Measurements from ENCODE around the gene UNC5B. TPM values are rescaled to one million over a fixed set of nuclear protein-coding genes. Genes with fewer than 3 reads are reported as not detected.
A peak's percentile ranks its signal among the peaks of the same experiment; 100 is the strongest.
"Not testable (repeated sequence)": the region's sequence is repeated elsewhere in the genome, so short reads cannot be mapped to it uniquely, and the experiment has no call there.

UNC5B gene
- polyA plus RNA-seq, 1 donor (not counting 4 experiments of a cell fraction or from before 2014, with no cell fraction given) = 1.1 TPM

DNA sequence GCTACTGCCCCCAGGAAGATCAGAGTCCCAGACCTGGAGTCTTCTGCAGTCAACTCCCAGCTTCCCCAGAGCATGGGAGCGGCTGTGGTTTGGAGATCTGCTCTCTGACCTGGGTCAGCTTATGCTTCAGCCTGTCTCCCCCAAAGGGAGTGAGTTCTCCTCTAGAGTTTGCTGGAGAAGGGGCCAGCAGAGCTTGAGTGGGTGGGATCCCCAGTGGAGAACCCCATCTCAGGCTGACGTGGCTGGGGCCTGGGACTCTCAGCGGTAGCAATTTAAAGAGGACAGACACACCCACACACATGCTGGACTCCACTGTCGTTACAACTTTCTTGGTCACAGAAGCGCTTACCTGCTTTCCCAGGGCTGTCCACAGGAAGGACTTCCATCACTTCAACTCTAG lies 6.3 kb downstream of the UNC5B start:
- no peak for DNase-seq (ENCODE audit: low read depth, low spot score)
- no peaks in the 10 kb centered on the region for H3K79me2 ChIP-seq (ENCODE audit: control insufficient read depth, insufficient read depth, low read length)
- dilution Hi-C loops (cut with MboI; ENCODE audit: extremely low pct_ligation_motif_present, low sequenced_read_pairs) = no loop called here
- peaks cover 21% of the 10 kb centered on the region for H3K4me1 ChIP-seq (ENCODE audit: control insufficient read depth, extremely low read depth, insufficient read depth, low read length)
- H3K27ac ChIP-seq (ENCODE audit: control insufficient read depth, insufficient read depth, low read length) = no peak overlapping the region
- H3K4me2 ChIP-seq (ENCODE audit: control insufficient read depth, extremely low read depth, insufficient read depth, low read depth, low read length) = no peak overlapping the region
- H3K9me3 ChIP-seq (ENCODE audit: control insufficient read depth, low read depth, low read length) = no peaks in the 10 kb centered on the region
- H3K9me1 ChIP-seq (ENCODE audit: control insufficient read depth, extremely low read depth, insufficient read depth, low read length) = peaks cover 2% of the 10 kb centered on the region
- H3K27me3 ChIP-seq (ENCODE audit: control insufficient read depth, extremely low read depth, insufficient read depth, low read length) = peaks cover 11% of the 10 kb centered on the region
- no peak overlapping the region for H2AFZ ChIP-seq (ENCODE audit: control insufficient read depth, low read length)
- no peaks in the 10 kb centered on the region for H4K20me1 ChIP-seq (ENCODE audit: control insufficient read depth, extremely low read depth, insufficient read depth, low read length)
- no peak overlapping the region for H3K4me3 ChIP-seq (ENCODE audit: control insufficient read depth in 2 of 3, extremely low read depth in 1 of 3, insufficient read depth in 2 of 3, low read depth in 1 of 3, low read length in 3 of 3)
- H3K9ac ChIP-seq (ENCODE audit: control insufficient read depth, extremely low read depth, insufficient read depth, low read length) = peak overlapping the region; percentile 6
- no peak for FAIRE-seq
- TF ChIP-seq, protein P1, sequence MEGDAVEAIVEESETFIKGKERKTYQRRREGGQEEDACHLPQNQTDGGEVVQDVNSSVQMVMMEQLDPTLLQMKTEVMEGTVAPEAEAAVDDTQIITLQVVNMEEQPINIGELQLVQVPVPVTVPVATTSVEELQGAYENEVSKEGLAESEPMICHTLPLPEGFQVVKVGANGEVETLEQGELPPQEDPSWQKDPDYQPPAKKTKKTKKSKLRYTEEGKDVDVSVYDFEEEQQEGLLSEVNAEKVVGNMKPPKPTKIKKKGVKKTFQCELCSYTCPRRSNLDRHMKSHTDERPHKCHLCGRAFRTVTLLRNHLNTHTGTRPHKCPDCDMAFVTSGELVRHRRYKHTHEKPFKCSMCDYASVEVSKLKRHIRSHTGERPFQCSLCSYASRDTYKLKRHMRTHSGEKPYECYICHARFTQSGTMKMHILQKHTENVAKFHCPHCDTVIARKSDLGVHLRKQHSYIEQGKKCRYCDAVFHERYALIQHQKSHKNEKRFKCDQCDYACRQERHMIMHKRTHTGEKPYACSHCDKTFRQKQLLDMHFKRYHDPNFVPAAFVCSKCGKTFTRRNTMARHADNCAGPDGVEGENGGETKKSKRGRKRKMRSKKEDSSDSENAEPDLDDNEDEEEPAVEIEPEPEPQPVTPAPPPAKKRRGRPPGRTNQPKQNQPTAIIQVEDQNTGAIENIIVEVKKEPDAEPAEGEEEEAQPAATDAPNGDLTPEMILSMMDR (optimal IDR thresholded peaks at IDR 0.05 in 1 of 3, IDR thresholded peaks at IDR 0.05 in 1 of 3, conservative IDR thresholded peaks at IDR 0.05 in 1 of 3; ENCODE audit: extremely low read depth in 1 of 3, insufficient read depth in 2 of 3, low read length in 3 of 3) = no peak
- TF ChIP-seq EZH2 (IDR thresholded peaks at IDR 0.05; ENCODE audit: low read length) = no peak
- H3K36me3 ChIP-seq (ENCODE audit: control insufficient read depth in 2 of 2, extremely low read depth in 1 of 2, insufficient read depth in 2 of 2, low read length in 2 of 2) = no peaks in the 10 kb centered on the region

DNA sequence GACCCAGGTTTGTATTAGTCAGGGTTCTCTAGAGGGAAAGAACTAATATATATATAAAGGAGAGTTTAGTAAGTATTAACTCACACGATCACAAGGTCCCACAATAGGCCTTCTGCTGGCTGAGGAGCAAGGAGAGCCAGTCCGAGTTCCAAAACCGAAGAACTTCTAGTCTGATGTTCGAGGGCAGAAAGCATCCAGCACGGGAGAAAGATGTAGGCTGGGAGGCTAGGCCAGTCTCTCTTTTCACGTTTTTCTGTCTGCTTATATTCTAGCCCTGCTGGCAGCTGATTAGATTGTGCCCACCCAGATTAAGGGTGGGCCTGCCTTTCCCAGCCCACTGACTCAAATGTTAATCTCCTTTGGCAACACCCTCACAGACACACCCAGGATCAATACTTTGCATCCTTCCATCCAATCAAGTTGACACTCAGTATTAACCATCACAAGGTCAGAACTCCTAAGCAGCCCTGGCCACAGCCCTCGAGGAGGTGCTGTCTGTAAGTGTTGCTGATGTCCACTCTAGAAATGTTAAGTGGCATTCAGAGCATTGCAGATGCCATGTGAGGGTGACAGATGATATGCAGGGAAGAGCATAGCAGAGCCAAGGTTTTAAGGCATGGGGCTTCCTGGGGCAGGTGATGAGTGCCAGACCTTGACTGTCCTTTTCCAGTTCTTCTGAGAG lies 7.0 kb downstream of the UNC5B start:
- DNase-seq (ENCODE audit: low read depth, low spot score); H3K9me3 ChIP-seq (ENCODE audit: control insufficient read depth, low read depth, low read length); H3K4me2 ChIP-seq (ENCODE audit: control insufficient read depth, extremely low read depth, insufficient read depth, low read depth, low read length); dilution Hi-C loops (cut with MboI; ENCODE audit: extremely low pct_ligation_motif_present, low sequenced_read_pairs); H3K4me3 ChIP-seq (ENCODE audit: control insufficient read depth in 2 of 3, extremely low read depth in 1 of 3, insufficient read depth in 2 of 3, low read depth in 1 of 3, low read length in 3 of 3); H3K36me3 ChIP-seq (ENCODE audit: control insufficient read depth in 2 of 2, extremely low read depth in 1 of 2, insufficient read depth in 2 of 2, low read length in 2 of 2); H3K27ac ChIP-seq (ENCODE audit: control insufficient read depth, insufficient read depth, low read length); H3K9ac ChIP-seq (ENCODE audit: control insufficient read depth, extremely low read depth, insufficient read depth, low read length); FAIRE-seq; H4K20me1 ChIP-seq (ENCODE audit: control insufficient read depth, extremely low read depth, insufficient read depth, low read length); H3K9me1 ChIP-seq (ENCODE audit: control insufficient read depth, extremely low read depth, insufficient read depth, low read length); H3K79me2 ChIP-seq (ENCODE audit: control insufficient read depth, insufficient read depth, low read length); H2AFZ ChIP-seq (ENCODE audit: control insufficient read depth, low read length): not testable (repeated sequence)
- Histone ChIP-seq H3K4me1 (ENCODE audit: control insufficient read depth, extremely low read depth, insufficient read depth, low read length) (peaks cover 16% of the 10 kb centered on the region), H3K27me3 (ENCODE audit: control insufficient read depth, extremely low read depth, insufficient read depth, low read length) (peaks cover 11% of the 10 kb centered on the region)
